GM20000 (cell line): ENCODE results near the gene PFKL.

Source experiments
- DNase-seq: peaks from one replicate; pipeline ENCODE4 v3.0.0; 2012; ENCODE audit warnings: low spot score
- TF ChIP-seq, protein P1 (sequence below): IDR thresholded peaks from 2 replicates; pipeline ENCODE4 v1.5.1; 2012; ENCODE audit warnings: mild to moderate bottlenecking, control low read depth; ENCODE audit errors: extremely low read depth, missing control alignments

PFKL gene

GRCh38 chr21:44326716-44327602 lies 27.1 kb downstream of the PFKL start:
- no peak for DNase-seq
- TF ChIP-seq, protein P1, sequence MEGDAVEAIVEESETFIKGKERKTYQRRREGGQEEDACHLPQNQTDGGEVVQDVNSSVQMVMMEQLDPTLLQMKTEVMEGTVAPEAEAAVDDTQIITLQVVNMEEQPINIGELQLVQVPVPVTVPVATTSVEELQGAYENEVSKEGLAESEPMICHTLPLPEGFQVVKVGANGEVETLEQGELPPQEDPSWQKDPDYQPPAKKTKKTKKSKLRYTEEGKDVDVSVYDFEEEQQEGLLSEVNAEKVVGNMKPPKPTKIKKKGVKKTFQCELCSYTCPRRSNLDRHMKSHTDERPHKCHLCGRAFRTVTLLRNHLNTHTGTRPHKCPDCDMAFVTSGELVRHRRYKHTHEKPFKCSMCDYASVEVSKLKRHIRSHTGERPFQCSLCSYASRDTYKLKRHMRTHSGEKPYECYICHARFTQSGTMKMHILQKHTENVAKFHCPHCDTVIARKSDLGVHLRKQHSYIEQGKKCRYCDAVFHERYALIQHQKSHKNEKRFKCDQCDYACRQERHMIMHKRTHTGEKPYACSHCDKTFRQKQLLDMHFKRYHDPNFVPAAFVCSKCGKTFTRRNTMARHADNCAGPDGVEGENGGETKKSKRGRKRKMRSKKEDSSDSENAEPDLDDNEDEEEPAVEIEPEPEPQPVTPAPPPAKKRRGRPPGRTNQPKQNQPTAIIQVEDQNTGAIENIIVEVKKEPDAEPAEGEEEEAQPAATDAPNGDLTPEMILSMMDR: no peak

- DNase-seq: no peak
- TF ChIP-seq, protein P1: no peak
Measured at GRCh38 chr21:44327603-44327974, 27.7 kb downstream of the PFKL start.

GRCh38 chr21:44328242-44328895 lies 28.5 kb downstream of the PFKL start:
- TF ChIP-seq, protein P1: no peak
- no peak for DNase-seq

- TF ChIP-seq, protein P1: no peak
- no peak for DNase-seq
Measured at GRCh38 chr21:44329086-44329889, 29.4 kb downstream of the PFKL start.

DNA sequence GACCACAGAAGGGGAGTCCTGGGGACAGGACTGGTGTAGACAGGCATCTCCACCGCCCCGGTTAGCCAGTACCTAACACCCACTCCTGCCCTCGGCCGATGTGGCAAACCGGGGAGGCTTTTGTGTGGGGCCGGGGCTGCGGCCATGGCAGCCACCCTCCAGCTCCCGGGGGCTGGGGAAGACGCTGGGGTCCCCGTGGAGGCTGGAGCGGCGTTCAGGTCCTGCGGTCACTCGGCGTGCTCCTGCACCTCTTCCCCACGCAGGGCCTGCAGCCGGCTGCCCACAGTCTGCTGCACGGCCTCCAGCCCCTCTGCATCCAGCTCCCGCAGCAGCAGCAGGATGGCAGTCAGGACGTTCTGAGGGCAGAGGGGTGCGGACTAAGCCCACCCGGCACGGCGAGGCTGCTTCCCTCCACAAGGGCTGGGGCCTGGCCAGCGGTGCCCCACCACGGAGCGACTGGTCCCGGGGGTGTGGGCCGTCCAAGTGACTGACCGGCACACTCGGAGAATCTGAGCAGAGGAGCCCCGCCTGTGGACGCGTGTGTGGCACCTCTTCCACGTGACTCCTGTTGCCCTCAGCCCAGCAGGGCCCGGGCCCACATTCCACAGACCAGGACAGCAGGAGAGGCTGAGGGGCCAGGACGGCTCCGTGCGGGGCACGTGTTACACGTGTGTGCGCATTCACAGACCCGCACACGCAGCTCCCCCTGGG lies 30.3 kb downstream of the PFKL start:
- TF ChIP-seq, protein P1: no peak
- no peak for DNase-seq

- TF ChIP-seq, protein P1: no peak
- no peak for DNase-seq
Measured at GRCh38 chr21:44330698-44331097, 30.8 kb downstream of the PFKL start.
